HUES48 (cell line): ENCODE data around the gene OR52B2.

ENCODE experiments used
- H3K27ac ChIP-seq: one replicate; pipeline ENCODE4 v1.7.0; 2013; ENCODE audit warnings: low read depth, low read length, inconsistent platforms
- H3K27me3 ChIP-seq: 2 replicates; pipeline ENCODE4 v1.6.1; 2013; ENCODE audit warnings: mild to moderate bottlenecking, low read length; ENCODE audit not compliant: control insufficient read depth, insufficient read depth
- H3K36me3 ChIP-seq: 2 replicates; pipeline ENCODE4 v1.6.1; 2013; ENCODE audit warnings: low read length; ENCODE audit not compliant: control insufficient read depth, insufficient read depth
- H3K4me1 ChIP-seq: 2 replicates; pipeline ENCODE4 v1.6.1; 2013; ENCODE audit warnings: mild to moderate bottlenecking, low read length; ENCODE audit not compliant: control insufficient read depth, insufficient read depth
- H3K4me3 ChIP-seq: 2 replicates; pipeline ENCODE4 v1.5.1; 2013; ENCODE audit warnings: mild to moderate bottlenecking, low read depth, low read length
- H3K9ac ChIP-seq: 2 replicates; pipeline ENCODE4 v1.6.1; 2013; ENCODE audit warnings: mild to moderate bottlenecking, low read depth, low read length, moderate library complexity
- H3K9me3 ChIP-seq: 2 replicates; pipeline ENCODE4 v1.6.1; 2013; ENCODE audit warnings: low read length; ENCODE audit not compliant: control insufficient read depth, insufficient read depth

Gene OR52B2

DNA sequence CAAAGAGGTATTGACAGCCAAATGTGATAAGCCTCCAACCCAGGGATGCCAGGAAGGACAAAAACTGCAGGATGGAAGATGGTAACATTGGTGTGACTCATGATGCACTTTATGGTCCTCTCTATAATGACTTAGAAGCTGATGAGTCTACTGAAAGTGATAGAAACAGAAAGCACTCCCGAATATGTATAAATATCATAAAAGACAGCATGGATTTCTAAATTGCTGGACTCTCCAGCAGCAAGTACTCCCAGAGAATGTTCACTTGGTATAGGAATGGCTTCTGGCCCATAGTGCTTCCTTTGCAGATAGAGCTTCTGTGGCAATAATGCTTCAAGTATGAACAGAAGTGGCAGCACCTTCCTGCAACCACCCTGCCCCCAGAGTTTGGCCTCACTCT, at the start of gene OR52B2:
TSS of gene OR52B2 (minus strand) at position 101 of the 400 bp plus-strand sequence. CDS start at position 101, 0 bp downstream.
- no peak within 1 kb of the TSS for H3K4me3 ChIP-seq
- H3K4me1 ChIP-seq, result 0 out of 2 replicates have a peak, but pooled peaks cover 4% of the 10 kb centered on the region
- no peaks in the 10 kb centered on the region for H3K36me3 ChIP-seq
- H3K27ac ChIP-seq, result no peak within 1 kb of the TSS
- H3K9ac ChIP-seq, result no peak within 1 kb of the TSS
- no peaks in the 10 kb centered on the region for H3K9me3 ChIP-seq
- H3K27me3 ChIP-seq, result no peaks in the 10 kb centered on the region

DNA sequence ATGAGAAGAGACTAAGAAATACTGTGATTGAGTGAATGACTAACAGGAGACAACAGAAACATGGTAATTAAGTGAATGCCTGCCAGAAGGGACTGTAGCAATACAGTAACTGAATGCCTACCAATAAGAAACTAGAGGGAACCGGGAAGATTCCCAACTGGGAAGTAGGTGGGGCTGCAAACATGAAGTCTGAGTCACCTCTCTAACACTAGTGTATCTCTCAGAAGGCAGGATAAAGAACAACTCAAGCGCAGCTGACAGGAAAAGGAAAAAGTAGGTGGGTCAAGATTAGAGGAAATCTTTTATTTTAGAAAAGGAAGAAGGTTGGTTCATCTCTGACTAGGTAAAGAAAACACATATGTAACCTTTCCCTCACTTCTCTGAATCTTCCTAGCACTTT, 49.2 kb upstream of the OR52B2 start:
- Histone ChIP-seq H3K36me3 (peaks cover 88% of the 10 kb centered on the region), H3K4me3 (no peak overlapping the region), H3K9me3 (no peaks in the 10 kb centered on the region), H3K27ac (no peak overlapping the region), H3K9ac (no peak overlapping the region), H3K4me1 (no peaks in the 10 kb centered on the region), H3K27me3 (no peaks in the 10 kb centered on the region)

DNA sequence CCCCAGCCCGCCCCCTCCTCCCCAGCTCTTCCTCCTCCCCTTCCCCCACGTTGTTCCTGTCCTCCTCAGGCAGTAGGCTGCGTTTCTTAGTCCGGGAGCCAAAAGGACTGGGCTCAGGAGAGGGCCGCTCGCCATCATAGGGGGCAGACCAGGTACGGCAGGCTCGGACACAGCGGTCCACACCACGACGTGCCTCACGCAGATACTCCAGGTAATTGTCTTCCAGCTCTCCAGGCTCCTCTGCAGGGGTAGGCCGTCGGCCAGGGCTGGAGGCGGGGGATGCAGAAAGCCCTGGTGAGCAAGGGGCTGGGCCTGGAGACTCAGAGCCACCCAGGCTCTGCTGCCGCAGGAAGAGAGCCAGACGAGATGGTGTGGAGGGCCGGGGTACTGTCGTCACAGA, 47.6 kb upstream of the OR52B2 start:
- H3K27me3 ChIP-seq, result no peaks in the 10 kb centered on the region
- no peak overlapping the region for H3K27ac ChIP-seq
- peaks cover 87% of the 10 kb centered on the region for H3K36me3 ChIP-seq
- H3K4me3 ChIP-seq, result no peak overlapping the region
- H3K4me1 ChIP-seq, result no peaks in the 10 kb centered on the region
- no peaks in the 10 kb centered on the region for H3K9me3 ChIP-seq
- H3K9ac ChIP-seq, result no peak overlapping the region

DNA sequence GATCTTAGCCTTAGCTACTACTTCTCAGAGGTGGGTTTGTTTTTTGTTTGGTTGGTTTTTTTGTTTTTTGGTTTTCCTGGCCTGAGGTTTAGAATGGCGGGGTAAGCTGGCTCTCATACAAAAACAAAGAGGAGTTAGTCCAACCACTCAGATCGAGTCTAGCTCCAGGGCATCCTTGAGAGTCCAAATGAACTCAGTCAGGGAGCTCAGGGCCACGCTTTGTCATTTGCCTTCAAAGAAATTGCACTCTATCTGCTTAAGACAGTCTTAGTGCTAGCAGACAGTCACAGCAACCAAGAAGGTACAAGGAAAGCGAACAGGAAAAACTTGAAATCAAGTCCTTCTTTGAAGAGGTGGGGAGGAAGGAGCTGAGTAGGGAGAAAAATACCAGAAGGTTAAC, 46.4 kb upstream of the OR52B2 start:
- Histone ChIP-seq H3K4me1 (no peaks in the 10 kb centered on the region), H3K4me3 (no peak overlapping the region), H3K27ac (no peak overlapping the region), H3K9ac (no peak overlapping the region), H3K36me3 (peaks cover 86% of the 10 kb centered on the region), H3K27me3 (no peaks in the 10 kb centered on the region), H3K9me3 (no peaks in the 10 kb centered on the region)

DNA sequence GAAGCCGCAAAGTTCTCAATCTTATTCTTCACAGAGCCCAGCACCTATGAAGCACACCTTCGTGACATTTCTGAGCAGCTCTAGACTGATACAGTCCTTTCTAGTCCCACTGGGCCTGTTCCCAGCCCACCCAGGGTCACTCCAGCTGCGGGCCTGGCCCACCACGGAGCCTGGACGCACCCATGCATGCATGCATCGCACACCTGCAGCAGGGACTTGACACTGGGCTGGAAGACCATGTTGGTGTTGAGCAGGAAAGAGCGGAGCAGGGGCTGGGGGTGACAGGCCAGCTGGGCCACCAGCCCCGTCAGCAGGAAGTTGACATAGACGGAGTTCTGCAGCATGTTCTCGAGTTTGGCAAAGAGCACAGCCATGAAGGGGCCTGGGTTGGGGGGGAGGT, 44.4 kb upstream of the OR52B2 start:
- Histone ChIP-seq H3K4me3 (no peak overlapping the region), H3K27me3 (no peaks in the 10 kb centered on the region), H3K9ac (no peak overlapping the region), H3K36me3 (peaks cover 87% of the 10 kb centered on the region), H3K27ac (no peak overlapping the region), H3K4me1 (no peaks in the 10 kb centered on the region), H3K9me3 (no peaks in the 10 kb centered on the region)

- no peak overlapping the region for H3K4me3 ChIP-seq
- no peaks in the 10 kb centered on the region for H3K4me1 ChIP-seq
- H3K27ac ChIP-seq, result no peak overlapping the region
- H3K36me3 ChIP-seq, result peaks cover 60% of the 10 kb centered on the region
- no peaks in the 10 kb centered on the region for H3K9me3 ChIP-seq
- no peak overlapping the region for H3K9ac ChIP-seq
- no peaks in the 10 kb centered on the region for H3K27me3 ChIP-seq
Observed at GRCh38 chr11:6210274-6210955, 40.3 kb upstream of the OR52B2 start.

DNA sequence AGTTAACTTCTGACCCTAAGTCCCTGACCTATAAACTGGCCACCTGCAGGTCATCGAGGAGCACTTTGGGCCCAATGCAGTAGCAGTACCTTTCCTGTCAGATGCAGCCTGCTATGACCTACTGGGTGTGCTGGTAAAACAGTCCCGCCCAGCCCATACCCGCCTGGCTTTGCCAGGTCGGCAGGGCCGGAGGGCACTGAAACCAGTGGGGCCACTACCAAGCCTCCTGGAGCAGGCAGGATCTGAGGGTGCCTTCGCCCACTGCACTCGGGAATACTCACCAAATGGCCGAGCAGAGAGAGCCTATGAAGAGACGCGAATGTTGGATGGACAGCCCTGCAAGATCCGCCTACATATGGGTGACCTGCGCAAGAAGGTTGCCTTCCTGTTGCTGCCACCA, 39.7 kb upstream of the OR52B2 start:
- Histone ChIP-seq H3K9me3 (no peaks in the 10 kb centered on the region), H3K4me1 (no peaks in the 10 kb centered on the region), H3K27me3 (no peaks in the 10 kb centered on the region), H3K4me3 (no peak overlapping the region), H3K36me3 (peaks cover 57% of the 10 kb centered on the region), H3K27ac (no peak overlapping the region), H3K9ac (no peak overlapping the region)

- H3K27ac ChIP-seq, result no peak overlapping the region
- H3K4me3 ChIP-seq, result no peak overlapping the region
- H3K4me1 ChIP-seq, result no peaks in the 10 kb centered on the region
- no peaks in the 10 kb centered on the region for H3K9me3 ChIP-seq
- no peak overlapping the region for H3K9ac ChIP-seq
- no peaks in the 10 kb centered on the region for H3K27me3 ChIP-seq
- H3K36me3 ChIP-seq, result peaks cover 27% of the 10 kb centered on the region
Observed at GRCh38 chr11:6206456-6207180, 36.5 kb upstream of the OR52B2 start.

DNA sequence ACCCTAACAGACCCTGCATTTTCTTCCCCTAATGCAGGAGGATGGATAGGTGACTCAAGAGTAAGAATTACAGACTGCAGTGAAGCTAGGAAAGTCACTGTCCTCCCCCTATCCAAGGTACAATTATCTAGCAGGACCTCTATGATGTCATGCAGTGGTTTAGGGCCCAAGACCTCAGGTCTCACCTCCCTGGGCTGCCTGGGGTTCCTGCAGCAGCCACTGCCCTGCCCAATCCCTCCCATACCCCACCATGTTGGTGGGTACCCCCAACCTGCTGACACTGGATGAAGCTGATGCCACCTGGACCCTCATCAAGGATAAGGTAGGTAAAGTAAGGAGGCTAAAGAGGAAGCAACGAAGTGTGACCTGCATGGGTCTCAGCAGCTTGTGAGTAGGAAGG, 35.2 kb upstream of the OR52B2 start, which contains the start of gene C11orf42:
TSS of gene C11orf42 (plus strand) at position 192 of the 400 bp plus-strand sequence. CDS start at position 251, 59 bp downstream.
- Histone ChIP-seq H3K4me3 (no peak within 1 kb of the TSS), H3K27ac (no peak within 1 kb of the TSS), H3K9me3 (no peaks in the 10 kb centered on the region), H3K9ac (no peak within 1 kb of the TSS), H3K36me3 (peaks cover 15% of the 10 kb centered on the region), H3K4me1 (peaks cover 5% of the 10 kb centered on the region; the same call in 1 of the 2 replicates), H3K27me3 (no peaks in the 10 kb centered on the region)

- no peak overlapping the region for H3K9ac ChIP-seq
- peaks cover 11% of the 10 kb centered on the region; the same call in 1 of the 2 replicates for H3K36me3 ChIP-seq
- peaks cover 5% of the 10 kb centered on the region; the same call in 1 of the 2 replicates for H3K4me1 ChIP-seq
- H3K4me3 ChIP-seq, result no peak overlapping the region
- H3K27ac ChIP-seq, result no peak overlapping the region
- no peaks in the 10 kb centered on the region for H3K27me3 ChIP-seq
- no peaks in the 10 kb centered on the region for H3K9me3 ChIP-seq
Observed at GRCh38 chr11:6204706-6205105, 34.6 kb upstream of the OR52B2 start.

DNA sequence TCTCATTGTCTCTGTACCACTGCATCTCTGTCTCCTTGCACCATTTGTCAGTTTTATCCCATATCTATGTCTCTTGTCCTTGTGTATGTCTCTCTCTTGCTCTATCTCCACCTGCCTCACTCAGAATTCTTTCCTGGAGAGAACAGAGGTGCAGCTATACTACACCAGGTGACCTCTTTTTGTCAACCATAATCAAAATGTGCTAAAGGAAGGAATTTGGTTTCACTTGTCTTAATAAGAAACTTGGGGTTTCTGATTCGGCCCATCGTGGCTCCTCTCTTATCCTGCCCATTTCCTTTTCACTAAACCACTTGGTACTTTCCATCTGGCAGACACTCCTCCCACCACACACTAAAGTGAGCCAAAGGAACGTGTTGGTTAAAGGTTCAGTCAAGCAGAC, 33.2 kb upstream of the OR52B2 start:
- Histone ChIP-seq H3K4me1 (peaks cover 5% of the 10 kb centered on the region; the same call in 1 of the 2 replicates), H3K4me3 (no peak overlapping the region), H3K36me3 (peaks cover 11% of the 10 kb centered on the region; the same call in 1 of the 2 replicates), H3K27me3 (no peaks in the 10 kb centered on the region), H3K27ac (no peak overlapping the region), H3K9me3 (no peaks in the 10 kb centered on the region), H3K9ac (no peak overlapping the region)
